Astrocyte (in vitro differentiated cells and primary cell): ENCODE data around the gene CSF1. TPM values are rescaled to one million over a fixed set of nuclear protein-coding genes. Genes with fewer than 3 reads are reported as not detected.

ENCODE experiments used
- DNase-seq: peaks from one replicate; pipeline ENCODE4 v3.0.0-alpha.2; 2010; ENCODE audit warnings: low read depth
- FAIRE-seq: peaks from 2 replicates; lab custom pipeline; 2011; peaks lifted over from hg19 to GRCh38; lab: Jason Lieb, UNC
- H2AFZ ChIP-seq: 2 replicates; pipeline ENCODE4 v1.6.0; 2012; ENCODE audit warnings: low read depth, low read length, inconsistent platforms
- H3K27ac ChIP-seq: 2 replicates; pipeline ENCODE4 v1.5.1; 2011; ENCODE audit warnings: low read depth, low read length, inconsistent platforms
- H3K27me3 ChIP-seq: 2 replicates; pipeline ENCODE4 v1.6.0; 2011; ENCODE audit warnings: low read length, inconsistent platforms; ENCODE audit not compliant: insufficient read depth
- H3K36me3 ChIP-seq: 2 replicates; pipeline ENCODE4 v1.5.1; 2011; ENCODE audit warnings: low read length, inconsistent platforms; ENCODE audit not compliant: insufficient read depth
- H3K4me1 ChIP-seq: 2 replicates; pipeline ENCODE4 v1.5.1; 2011; ENCODE audit warnings: low read length, inconsistent platforms; ENCODE audit not compliant: insufficient read depth
- H3K4me2 ChIP-seq: 2 replicates; pipeline ENCODE4 v1.6.0; 2012; ENCODE audit warnings: low read length, inconsistent platforms
- H3K4me3 ChIP-seq: 2 replicates; pipeline ENCODE4 v1.5.1; 2011; ENCODE audit warnings: low read depth, mild to moderate bottlenecking, low read length, inconsistent platforms; ENCODE audit not compliant: insufficient read depth
- H3K79me2 ChIP-seq: 2 replicates; pipeline ENCODE4 v1.6.0; 2012; ENCODE audit warnings: mild to moderate bottlenecking, low read length, inconsistent platforms; ENCODE audit not compliant: insufficient read depth
- H3K9ac ChIP-seq: 2 replicates; pipeline ENCODE4 v1.6.0; 2012; ENCODE audit warnings: mild to moderate bottlenecking, low read length, inconsistent platforms
- H3K9me3 ChIP-seq: 2 replicates; pipeline ENCODE4 v1.5.1; 2012; ENCODE audit warnings: low read depth, mild to moderate bottlenecking, low read length, inconsistent platforms; ENCODE audit not compliant: insufficient read depth
- H4K20me1 ChIP-seq: 2 replicates; pipeline ENCODE4 v1.6.0; 2012; ENCODE audit warnings: low read length, inconsistent platforms; ENCODE audit not compliant: insufficient read depth
- H3K27ac Mint-ChIP-seq: one replicate; pipeline ENCODE4 v1.8.0; 2021; ENCODE audit warnings: mild to moderate bottlenecking, mixed read lengths; ENCODE audit not compliant: unreplicated experiment
- H3K27me3 Mint-ChIP-seq: one replicate; pipeline ENCODE4 v1.8.0; 2021; ENCODE audit warnings: low read depth, mixed read lengths; ENCODE audit not compliant: unreplicated experiment
- H3K36me3 Mint-ChIP-seq: one replicate; pipeline ENCODE4 v1.8.0; 2021; ENCODE audit warnings: low read depth, mixed read lengths; ENCODE audit not compliant: unreplicated experiment
- H3K4me1 Mint-ChIP-seq: one replicate; pipeline ENCODE4 v1.8.0; 2021; ENCODE audit warnings: low read depth, mixed read lengths; ENCODE audit not compliant: unreplicated experiment
- H3K4me3 Mint-ChIP-seq: one replicate; pipeline ENCODE4 v1.8.0; 2021; ENCODE audit warnings: mild to moderate bottlenecking, moderate library complexity, mixed read lengths; ENCODE audit not compliant: unreplicated experiment
- H3K9me3 Mint-ChIP-seq: one replicate; pipeline ENCODE4 v1.8.0; 2021; ENCODE audit warnings: mild to moderate bottlenecking, mixed read lengths; ENCODE audit not compliant: unreplicated experiment
- CTCF ChIP-seq: IDR thresholded peaks from 2 replicates; pipeline ENCODE4 v1.5.1; 2011; ENCODE audit warnings: low read depth, mild to moderate bottlenecking, inconsistent platforms, low read length, moderate library complexity; ENCODE audit not compliant: insufficient read depth
- EZH2 ChIP-seq: IDR thresholded peaks from 2 replicates; pipeline ENCODE4 v1.6.1; 2012; ENCODE audit warnings: mild to moderate bottlenecking, low read length, inconsistent platforms; ENCODE audit not compliant: insufficient read depth
- total RNA-seq: library from RNA; stranded (reverse); gene quantifications from 2 replicates; pipeline ENCODE4 v1.2.1, GENCODE V29; 2021

The CSF1 gene
- total RNA-seq, 1 donor from 2014 or later: 12.3 TPM

- no peak overlapping the region for H2AFZ ChIP-seq
- H3K36me3 ChIP-seq: no peaks in the 10 kb centered on the region
- peaks cover 24% of the 10 kb centered on the region for H3K4me1 ChIP-seq
- no peak overlapping the region for H3K9ac ChIP-seq
- H3K9me3 Mint-ChIP-seq: peaks cover 3% of the 10 kb centered on the region
- no peak overlapping the region for H3K4me3 ChIP-seq
- no peak overlapping the region for H3K4me3 Mint-ChIP-seq
- H3K27me3 ChIP-seq: peaks cover 8% of the 10 kb centered on the region
- no peak overlapping the region for H3K4me2 ChIP-seq
- peaks cover 27% of the 10 kb centered on the region for H4K20me1 ChIP-seq
- H3K27me3 Mint-ChIP-seq: peaks cover 61% of the 10 kb centered on the region
- FAIRE-seq (no peak), DNase-seq (no peak)
- H3K27ac Mint-ChIP-seq: no peak overlapping the region
- H3K4me1 Mint-ChIP-seq: peaks cover 8% of the 10 kb centered on the region
- H3K36me3 Mint-ChIP-seq: peaks cover 9% of the 10 kb centered on the region
- no peaks in the 10 kb centered on the region for H3K9me3 ChIP-seq
- TF ChIP-seq EZH2: no peak
- peaks cover 21% of the 10 kb centered on the region for H3K79me2 ChIP-seq
- no peak overlapping the region for H3K27ac ChIP-seq
Observed at GRCh38 chr1:109908836-109909235, 1.8 kb upstream of the CSF1 start.

GRCh38 chr1:109909561-109909960 is 1.1 kb upstream of the CSF1 start:
- peaks cover 14% of the 10 kb centered on the region for H3K36me3 Mint-ChIP-seq
- Histone ChIP-seq H3K27me3 (peaks cover 8% of the 10 kb centered on the region), H4K20me1 (peaks cover 34% of the 10 kb centered on the region), H3K4me1 (peaks cover 24% of the 10 kb centered on the region), H3K4me2 (no peak overlapping the region), H3K36me3 (no peaks in the 10 kb centered on the region), H3K4me3 (no peak overlapping the region), H3K9ac (no peak overlapping the region), H3K79me2 (peaks cover 29% of the 10 kb centered on the region), H2AFZ (no peak overlapping the region), H3K9me3 (no peaks in the 10 kb centered on the region), H3K27ac (no peak overlapping the region)
- FAIRE-seq (no peak), DNase-seq (no peak)
- TF ChIP-seq CTCF (no peak), EZH2 (no peak)
- peaks cover 8% of the 10 kb centered on the region for H3K4me1 Mint-ChIP-seq
- H3K27ac Mint-ChIP-seq: no peak overlapping the region
- H3K27me3 Mint-ChIP-seq: peaks cover 63% of the 10 kb centered on the region
- peak overlapping the region; percentile 86 for H3K4me3 Mint-ChIP-seq
- H3K9me3 Mint-ChIP-seq: peaks cover 3% of the 10 kb centered on the region

- peak overlapping the region; percentile 78 for H3K4me3 ChIP-seq
- FAIRE-seq: no peak
- peaks cover 4% of the 10 kb centered on the region for H3K9me3 Mint-ChIP-seq
- H3K9ac ChIP-seq: peak overlapping the region; percentile 83
- peak overlapping the region; percentile 94 for H3K27ac Mint-ChIP-seq
- peaks cover 36% of the 10 kb centered on the region for H3K79me2 ChIP-seq
- H3K4me1 Mint-ChIP-seq: peaks cover 8% of the 10 kb centered on the region
- H3K4me2 ChIP-seq: peak overlapping the region; percentile 97
- peaks cover 66% of the 10 kb centered on the region for H3K27me3 Mint-ChIP-seq
- H3K27ac ChIP-seq: peak overlapping the region; percentile 62
- H3K9me3 ChIP-seq: no peaks in the 10 kb centered on the region
- H3K36me3 Mint-ChIP-seq: peaks cover 24% of the 10 kb centered on the region
- TF ChIP-seq CTCF: no peak
- TF ChIP-seq EZH2: no peak
- peak overlapping the region; percentile 87 for H2AFZ ChIP-seq
- DNase-seq: no peak
- peak overlapping the region; percentile 94 for H3K4me3 Mint-ChIP-seq
- peaks cover 50% of the 10 kb centered on the region for H4K20me1 ChIP-seq
- peaks cover 8% of the 10 kb centered on the region for H3K27me3 ChIP-seq
- H3K4me1 ChIP-seq: peaks cover 24% of the 10 kb centered on the region
- H3K36me3 ChIP-seq: no peaks in the 10 kb centered on the region
Observed at GRCh38 chr1:109910963-109911798, 532 bp downstream of the CSF1 start.
